ENCODE data around the gene ARFGEF3.

ARFGEF3 gene

DNA sequence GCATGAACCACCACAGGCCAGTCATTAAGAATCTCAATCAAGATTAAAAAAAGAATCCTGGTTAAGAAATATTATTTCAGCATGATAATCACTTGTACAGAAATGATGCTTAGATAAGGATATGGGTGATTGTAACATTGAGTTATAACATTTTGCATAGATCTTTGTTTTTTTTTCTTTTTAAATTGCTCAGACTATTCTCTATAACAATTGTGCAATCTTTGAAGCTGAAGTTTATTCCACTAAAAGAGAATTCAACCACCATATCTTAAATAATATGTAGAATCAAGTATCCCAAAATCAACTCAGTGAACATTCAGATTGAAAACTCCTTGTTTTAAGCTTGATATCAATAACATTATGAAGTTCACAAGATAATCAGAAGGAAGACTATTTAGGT, 215.3 kb downstream of the ARFGEF3 start:
- DNase-seq (ENCODE audit: extremely low spot score, insufficient read length, low read depth) (no peak), FAIRE-seq (no peak)

- DNase-seq (ENCODE audit: extremely low spot score, insufficient read length, low read depth), result no peak
Measured at GRCh38 chr6:138377844-138378243, 216.1 kb downstream of the ARFGEF3 start, which contains the start of gene SMIM28. SMIM28 (plus strand) TSS chr6:138377905; CDS start chr6:138378073, 168 bp downstream.

DNA sequence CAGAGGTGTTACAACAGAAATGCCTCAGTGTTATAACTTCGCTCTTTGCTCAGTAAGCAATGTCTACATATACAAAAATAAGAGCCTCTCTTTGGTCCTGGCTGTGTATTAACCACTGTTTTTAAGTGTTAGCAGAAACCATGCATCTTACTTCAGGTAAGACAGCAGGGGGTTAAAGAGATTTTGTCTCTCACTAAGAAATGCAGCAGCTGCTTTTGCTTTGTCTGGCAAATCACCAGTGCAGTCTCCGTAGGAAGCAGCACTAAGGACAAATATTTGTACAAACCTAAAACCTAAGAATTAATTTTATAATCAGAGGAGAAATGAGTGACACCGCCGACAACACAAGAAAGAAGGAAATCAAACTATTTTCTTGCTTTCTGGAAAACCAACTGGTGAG, 216.7 kb downstream of the ARFGEF3 start:
- FAIRE-seq (no peak), DNase-seq (ENCODE audit: extremely low spot score, insufficient read length, low read depth) (no peak)

More at GRCh38 chr6:138377844-138378243, 216.1 kb downstream of the ARFGEF3 start, which contains the start of gene SMIM28:
- FAIRE-seq, result no peak

DNA sequence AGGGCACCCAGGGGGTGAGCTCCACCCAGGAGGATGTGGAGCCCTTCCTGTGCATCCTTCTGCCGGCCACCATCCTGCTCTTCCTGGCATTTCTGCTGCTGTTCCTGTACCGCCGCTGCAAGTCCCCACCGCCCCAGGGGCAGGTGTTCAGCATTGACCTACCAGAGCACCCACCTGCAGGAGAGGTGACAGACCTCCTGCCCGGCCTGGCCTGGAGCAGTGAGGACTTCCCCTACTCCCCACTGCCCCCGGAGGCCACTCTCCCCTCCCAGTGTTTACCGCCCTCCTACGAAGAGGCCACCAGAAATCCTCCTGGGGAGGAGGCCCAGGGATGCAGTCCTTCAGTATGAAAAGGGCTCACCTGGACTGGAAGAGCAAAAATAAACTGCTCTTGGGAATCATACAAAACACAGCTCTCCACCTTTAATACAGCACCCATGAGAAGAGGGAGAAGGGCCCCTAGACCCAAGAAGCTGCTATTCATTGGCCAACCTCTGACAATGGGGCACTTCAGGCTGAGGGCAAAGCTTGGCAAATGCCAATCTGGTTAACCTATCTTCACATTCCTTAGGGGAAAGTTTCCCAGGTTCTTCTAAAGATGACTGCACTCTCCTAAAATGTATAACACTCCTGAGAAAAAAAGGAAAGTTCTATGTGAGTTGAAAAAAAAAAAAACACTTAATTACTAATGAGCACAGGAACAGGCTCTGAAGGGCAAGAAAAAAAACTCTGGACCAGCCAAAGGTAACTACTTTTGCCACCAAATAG, 220.9 kb downstream of the ARFGEF3 start:
- FAIRE-seq (no peak), DNase-seq (ENCODE audit: extremely low spot score, insufficient read length, low read depth) (no peak)

GRCh38 chr6:138383776-138384175, 222.0 kb downstream of the ARFGEF3 start:
- FAIRE-seq (no peak), DNase-seq (ENCODE audit: extremely low spot score, insufficient read length, low read depth) (no peak)

- no peak for DNase-seq (ENCODE audit: extremely low spot score, insufficient read length, low read depth)
- no peak for FAIRE-seq
Measured at GRCh38 chr6:138386897-138387296, 225.2 kb downstream of the ARFGEF3 start.

DNA sequence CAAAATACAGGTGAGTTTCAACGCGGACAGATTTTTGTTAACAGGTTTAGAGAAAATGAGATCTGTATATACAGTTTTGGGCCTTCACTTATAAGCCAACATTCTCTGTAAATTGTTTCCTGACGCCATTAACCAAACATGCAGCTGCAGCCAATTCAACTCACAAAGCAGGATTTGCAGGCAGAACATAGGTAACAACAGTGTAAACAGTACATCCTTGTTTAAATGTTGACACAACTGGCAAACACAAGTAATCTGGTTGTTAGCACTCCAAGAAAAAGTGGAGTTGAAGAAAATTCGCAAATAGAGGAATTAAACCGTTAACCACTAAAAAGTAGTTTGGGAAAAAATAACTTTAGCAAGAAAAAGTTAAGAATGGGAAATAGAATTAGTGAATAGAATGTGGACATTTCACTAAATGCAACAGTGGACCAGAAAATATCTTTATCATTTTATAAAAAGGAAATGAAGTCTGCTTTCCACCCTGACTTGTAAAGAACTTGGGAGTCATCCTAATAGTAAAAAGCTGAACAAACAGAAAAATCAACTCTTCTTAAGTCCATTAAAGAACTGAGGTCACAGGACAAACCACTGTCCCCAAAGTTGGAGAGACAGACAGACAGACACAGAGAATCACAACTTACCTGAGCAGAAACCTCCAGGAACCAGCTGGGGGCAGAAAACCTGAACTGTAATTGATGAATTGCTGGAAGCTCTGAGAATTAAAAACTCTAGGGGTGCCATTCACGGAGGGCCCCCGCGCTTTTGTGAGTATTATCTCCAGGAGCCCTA, 226.0 kb downstream of the ARFGEF3 start:
- DNase-seq (ENCODE audit: extremely low spot score, insufficient read length, low read depth), result no peak
- FAIRE-seq, result no peak

- no peak for DNase-seq (ENCODE audit: extremely low spot score, insufficient read length, low read depth)
- FAIRE-seq, result no peak
Measured at GRCh38 chr6:138389551-138389950, 227.8 kb downstream of the ARFGEF3 start.
